ENCODE measurements around the gene EIF1B. TPM values are rescaled to one million over a fixed set of nuclear protein-coding genes. Genes with fewer than 3 reads are reported as not detected.

Gene EIF1B
- total RNA-seq, 1 donor from 2014 or later: 103 TPM

- Mint-ChIP-seq H3K27me3 (no peaks in the 10 kb centered on the region), H3K9me3 (ENCODE audit: low read depth) (no peaks in the 10 kb centered on the region), H3K4me1 (ENCODE audit: low read depth) (no peaks in the 10 kb centered on the region), H3K27ac (no peak overlapping the region), H3K4me3 (ENCODE audit: low read depth) (no peak overlapping the region), H3K36me3 (ENCODE audit: insufficient read depth) (no peaks in the 10 kb centered on the region)
- no peak for DNase-seq (ENCODE audit: low spot score, unreplicated experiment)
- no peak for TF ChIP-seq CTCF (IDR thresholded peaks at IDR 0.05; ENCODE audit: unreplicated experiment)
These were observed 9.7 kb upstream of the EIF1B start for GRCh38 chr3:40299721-40300335.

GRCh38 chr3:40302784-40303183 lies 6.7 kb upstream of the EIF1B start:
- H3K27ac Mint-ChIP-seq: no peak overlapping the region
- no peaks in the 10 kb centered on the region for H3K27me3 Mint-ChIP-seq
- DNase-seq (ENCODE audit: low spot score, unreplicated experiment): no peak
- H3K36me3 Mint-ChIP-seq (ENCODE audit: insufficient read depth): no peaks in the 10 kb centered on the region
- H3K4me1 Mint-ChIP-seq (ENCODE audit: low read depth): no peaks in the 10 kb centered on the region
- no peak overlapping the region for H3K4me3 Mint-ChIP-seq (ENCODE audit: low read depth)
- no peak for TF ChIP-seq CTCF (IDR thresholded peaks at IDR 0.05; ENCODE audit: unreplicated experiment)
- H3K9me3 Mint-ChIP-seq (ENCODE audit: low read depth): no peaks in the 10 kb centered on the region

GRCh38 chr3:40304352-40304751 lies 5.2 kb upstream of the EIF1B start:
- Mint-ChIP-seq H3K9me3 (ENCODE audit: low read depth) (no peaks in the 10 kb centered on the region), H3K36me3 (ENCODE audit: insufficient read depth) (no peaks in the 10 kb centered on the region), H3K4me1 (ENCODE audit: low read depth) (peaks cover 3% of the 10 kb centered on the region), H3K27me3 (no peaks in the 10 kb centered on the region), H3K4me3 (ENCODE audit: low read depth) (no peak overlapping the region), H3K27ac (no peak overlapping the region)
- DNase-seq (ENCODE audit: low spot score, unreplicated experiment): no peak
- no peak for TF ChIP-seq CTCF (IDR thresholded peaks at IDR 0.05; ENCODE audit: unreplicated experiment)

- H3K4me3 Mint-ChIP-seq (ENCODE audit: low read depth): no peak overlapping the region
- H3K27ac Mint-ChIP-seq: no peak overlapping the region
- no peaks in the 10 kb centered on the region for H3K27me3 Mint-ChIP-seq
- peaks cover 5% of the 10 kb centered on the region for H3K36me3 Mint-ChIP-seq (ENCODE audit: insufficient read depth)
- no peaks in the 10 kb centered on the region for H3K9me3 Mint-ChIP-seq (ENCODE audit: low read depth)
- H3K4me1 Mint-ChIP-seq (ENCODE audit: low read depth): peaks cover 9% of the 10 kb centered on the region
- TF ChIP-seq CTCF (IDR thresholded peaks at IDR 0.05; ENCODE audit: unreplicated experiment): no peak
- no peak for DNase-seq (ENCODE audit: low spot score, unreplicated experiment)
These were observed 3.2 kb upstream of the EIF1B start for GRCh38 chr3:40306336-40306735.

GRCh38 chr3:40307176-40307575 lies 2.3 kb upstream of the EIF1B start:
- Mint-ChIP-seq H3K4me3 (ENCODE audit: low read depth) (no peak overlapping the region), H3K4me1 (ENCODE audit: low read depth) (peaks cover 15% of the 10 kb centered on the region), H3K9me3 (ENCODE audit: low read depth) (no peaks in the 10 kb centered on the region), H3K36me3 (ENCODE audit: insufficient read depth) (peaks cover 10% of the 10 kb centered on the region), H3K27ac (no peak overlapping the region), H3K27me3 (no peaks in the 10 kb centered on the region)
- TF ChIP-seq CTCF (IDR thresholded peaks at IDR 0.05; ENCODE audit: unreplicated experiment): no peak
- DNase-seq (ENCODE audit: low spot score, unreplicated experiment): no peak
